DMS79 treated with DMSO at 0.1 percent for 48 hours (cell line): ENCODE data around the gene LILRA1.
"Not testable (repeated sequence)": the region's sequence is repeated elsewhere in the genome, so short reads cannot be mapped to it uniquely, and the experiment has no call there.

Experiments used
- DNase-seq: peaks from one replicate; lab custom pipeline; 2025; lab: John Stamatoyannopoulos, UW

LILRA1 gene

DNA sequence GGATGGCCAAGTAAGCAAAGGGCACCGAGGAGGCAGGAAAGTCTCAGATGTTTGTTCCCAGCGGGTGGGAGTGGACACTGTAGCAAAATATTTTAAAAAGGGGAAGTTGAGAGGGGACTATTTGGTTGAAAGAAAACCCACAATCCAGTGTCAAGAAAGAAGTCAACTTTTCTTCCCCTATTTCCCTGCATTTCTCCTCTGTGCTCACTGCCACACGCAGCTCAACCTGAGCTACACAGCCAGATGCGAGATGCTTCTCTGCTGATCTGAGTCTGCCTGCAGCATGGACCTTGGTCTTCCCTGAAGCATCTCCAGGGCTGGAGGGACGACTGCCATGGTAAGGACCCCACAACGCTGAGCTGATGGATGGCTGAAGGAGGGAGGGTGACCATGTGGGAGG is at the start of gene LILRA1:
Gene LILRA1, plus strand, starts transcription at position 188 of the 400 bp plus-strand sequence. CDS start 613 bp downstream, outside the sequence.
- DNase-seq = not testable (repeated sequence)

DNA sequence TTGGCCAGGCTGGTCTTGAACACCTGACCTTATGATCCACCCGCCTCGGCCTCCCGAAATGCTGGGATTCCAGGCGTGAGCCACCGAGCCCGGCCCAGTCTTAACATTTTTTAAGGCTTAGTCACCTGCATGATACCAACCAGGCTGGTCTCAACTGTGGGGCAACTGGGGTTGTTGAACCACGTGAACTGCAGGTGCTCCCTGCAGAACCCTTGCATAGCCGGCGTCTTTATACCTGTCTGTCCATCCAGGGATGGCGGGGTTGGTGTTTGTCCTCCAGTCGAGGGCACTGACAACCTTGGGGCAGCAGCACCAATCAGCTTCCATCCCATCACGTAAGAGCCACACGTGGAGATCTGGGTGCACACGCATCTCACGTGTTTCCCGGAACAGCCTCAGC is 44.6 kb upstream of the LILRA1 start:
- no peak for DNase-seq

DNA sequence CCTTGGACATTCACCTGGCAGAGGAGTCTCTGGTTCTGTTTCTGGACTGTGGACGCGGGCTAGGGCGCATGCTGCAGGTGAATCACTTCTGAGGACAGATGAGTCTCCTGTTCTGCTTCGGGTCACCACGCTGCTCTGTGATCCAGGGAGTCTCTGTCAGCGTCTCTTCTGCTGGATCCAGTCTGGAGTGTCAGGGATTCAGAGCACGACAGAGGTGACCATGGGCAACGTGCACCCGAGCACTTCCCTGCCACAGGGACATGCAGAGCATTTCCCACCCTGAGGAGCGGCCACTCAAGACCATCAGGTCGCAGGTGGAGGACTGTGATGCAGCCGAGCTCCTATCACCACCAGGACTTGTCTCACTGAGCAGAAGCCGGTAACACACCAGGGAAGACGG is 44.2 kb upstream of the LILRA1 start:
- no peak for DNase-seq

DNA sequence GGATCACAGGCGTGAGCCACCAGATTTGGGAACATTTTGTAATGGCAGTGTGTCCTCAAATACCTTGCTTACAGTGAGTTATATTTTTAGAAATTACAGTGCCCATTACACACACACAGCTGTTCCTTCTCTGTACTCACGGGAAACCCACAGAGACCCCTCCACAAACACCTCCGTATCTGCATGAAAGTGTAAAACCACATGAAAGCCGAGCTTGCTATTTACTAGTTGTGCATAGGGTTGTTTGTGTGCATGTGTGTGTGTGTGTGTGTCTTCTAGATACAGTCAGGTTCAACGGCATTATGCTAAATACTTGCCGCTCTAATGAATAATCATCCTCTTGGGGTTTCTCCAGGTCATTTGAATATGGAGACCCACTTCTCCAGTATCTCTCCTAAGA is 42.1 kb upstream of the LILRA1 start:
- DNase-seq = no peak

DNA sequence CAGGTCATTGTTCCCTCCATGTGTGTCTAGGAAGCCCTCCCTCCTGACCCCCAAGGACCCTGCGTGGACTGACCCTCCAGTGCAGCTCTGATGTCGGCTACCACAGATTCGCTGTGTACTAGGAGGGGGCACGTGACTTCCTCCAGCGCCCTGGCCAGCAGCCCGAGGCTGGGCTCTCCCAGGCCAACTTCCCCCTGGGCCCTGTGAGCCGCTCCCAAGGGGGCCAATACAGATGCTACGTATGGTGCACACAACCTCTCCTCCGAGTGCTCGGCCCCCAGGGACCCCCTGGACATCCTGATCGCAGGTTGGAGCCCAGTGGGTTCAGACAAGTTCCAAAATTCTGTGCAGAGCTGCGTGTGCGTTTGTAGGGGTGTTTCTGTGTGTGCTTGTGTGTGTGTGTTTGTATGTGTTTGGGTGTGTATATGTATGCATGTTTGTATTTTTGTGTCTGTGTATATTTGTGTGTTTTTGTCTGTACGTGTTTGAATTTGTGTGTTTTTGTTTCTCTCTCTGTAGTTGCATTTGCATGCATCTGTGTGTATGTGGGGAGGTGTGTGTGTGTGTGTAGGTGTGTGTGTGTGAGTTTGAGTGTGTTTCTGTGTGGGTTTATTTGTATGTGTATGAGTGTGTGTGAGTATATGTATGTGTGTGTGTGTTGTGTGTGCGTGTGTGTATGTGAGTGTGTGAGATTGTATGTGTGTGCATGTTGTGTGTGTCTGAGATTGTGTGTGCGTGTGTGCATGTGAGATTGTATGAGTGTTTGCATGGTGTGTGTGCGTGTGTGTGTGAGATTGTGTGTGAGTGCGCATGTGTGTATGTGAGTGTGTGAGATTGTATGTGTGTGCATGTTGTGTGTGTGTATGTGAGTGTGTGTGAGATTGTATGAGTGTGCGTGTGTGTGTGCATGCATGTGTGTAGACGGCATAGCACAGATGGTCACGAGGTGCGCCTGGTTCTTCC is 41.2 kb upstream of the LILRA1 start:
- DNase-seq = no peak

DNA sequence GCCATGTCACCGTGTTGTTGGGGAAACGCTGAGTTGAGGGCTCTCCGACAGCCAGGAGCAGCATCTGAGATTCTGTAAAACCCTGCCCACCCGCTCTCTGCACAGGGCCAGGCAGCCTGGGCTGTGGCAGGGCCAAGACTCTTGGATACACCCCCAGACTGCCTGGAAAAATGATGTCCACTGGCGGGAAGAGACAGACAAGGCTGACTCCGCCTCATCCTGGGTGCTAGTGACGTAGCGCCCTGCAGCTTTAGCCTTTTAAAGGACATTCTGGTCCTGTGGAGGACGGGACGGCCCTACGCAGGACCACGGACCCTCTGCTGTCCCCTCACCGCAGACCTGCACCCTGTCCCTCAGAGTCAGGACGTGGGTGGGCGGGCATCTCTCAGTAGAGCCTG is 40.5 kb upstream of the LILRA1 start:
- no peak for DNase-seq

DNA sequence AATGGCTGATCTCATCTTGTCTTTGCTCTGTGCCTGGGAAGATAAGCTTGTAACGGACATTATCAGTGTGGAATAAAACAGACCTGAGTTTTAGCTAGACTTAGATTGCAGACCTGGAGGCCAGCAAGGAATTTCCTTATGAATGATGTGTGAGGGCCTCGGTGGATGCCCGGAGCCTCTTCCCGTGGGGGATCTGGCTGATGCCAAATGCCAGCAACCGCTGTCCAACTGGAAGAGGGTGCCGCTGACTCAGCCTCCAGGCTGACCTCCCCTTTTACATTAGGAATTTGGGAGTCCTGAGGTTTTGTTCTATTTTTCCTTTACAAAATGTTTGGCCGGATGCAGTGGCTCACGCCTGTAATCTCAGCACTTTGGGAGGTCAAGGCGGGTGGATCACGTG is 39.4 kb upstream of the LILRA1 start:
- DNase-seq = no peak

DNA sequence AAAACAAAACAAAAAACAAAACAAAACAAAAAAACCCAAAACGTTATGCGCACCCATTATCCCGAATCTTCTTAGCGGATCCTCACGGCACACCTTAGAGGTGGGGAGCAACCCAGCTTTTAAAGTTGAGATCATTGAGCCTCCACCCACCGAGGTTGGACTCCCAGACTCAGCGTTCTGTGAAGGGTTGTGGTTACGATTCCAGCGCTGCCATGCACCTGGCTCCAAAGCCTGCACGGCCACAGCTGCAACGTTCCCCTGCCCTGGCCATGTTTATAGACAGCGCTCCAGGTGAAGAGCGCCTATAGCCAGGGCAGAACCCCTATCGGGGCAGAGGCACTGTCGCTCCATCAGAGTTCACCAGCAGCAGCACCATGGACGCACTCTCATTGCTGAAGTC is 38.5 kb upstream of the LILRA1 start:
- DNase-seq = no peak

DNA sequence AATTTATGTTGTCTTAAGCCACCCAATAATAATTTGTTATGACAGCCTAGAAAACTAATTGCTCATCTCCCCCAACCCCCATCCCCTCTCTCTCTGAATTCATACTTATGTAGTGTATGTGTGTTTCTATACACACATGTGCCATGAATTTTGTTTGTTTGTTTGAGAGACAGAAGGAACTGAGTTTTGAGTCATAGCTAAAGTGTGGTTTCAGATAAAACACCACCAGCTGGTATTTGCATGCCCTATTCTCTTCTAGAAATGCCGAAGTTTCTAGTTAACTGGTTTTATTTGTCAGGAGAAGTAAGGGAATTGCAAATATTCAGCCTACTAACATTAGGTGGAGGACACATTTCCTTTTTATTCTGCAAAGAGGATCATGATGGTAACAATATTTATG is 37.2 kb upstream of the LILRA1 start:
- no peak for DNase-seq

DNA sequence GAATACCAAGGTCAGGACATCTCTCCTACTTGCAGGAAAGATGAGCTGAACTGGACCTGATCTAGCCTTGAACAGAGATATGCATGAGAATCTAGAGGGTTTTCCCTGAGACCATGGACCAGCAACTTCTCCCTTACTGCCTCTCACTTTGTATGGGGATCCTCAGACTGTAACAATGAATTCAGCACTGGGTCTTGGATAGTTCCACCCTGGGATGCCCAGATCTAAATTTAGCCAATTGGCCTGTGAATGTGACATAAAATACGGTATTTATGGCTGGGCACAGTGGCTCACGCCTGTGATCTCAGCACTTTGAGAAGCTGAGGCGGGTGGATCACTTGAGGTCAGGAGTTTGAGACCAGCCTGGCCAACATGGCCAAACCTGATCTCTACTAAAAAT is 35.1 kb upstream of the LILRA1 start:
- no peak for DNase-seq

DNA sequence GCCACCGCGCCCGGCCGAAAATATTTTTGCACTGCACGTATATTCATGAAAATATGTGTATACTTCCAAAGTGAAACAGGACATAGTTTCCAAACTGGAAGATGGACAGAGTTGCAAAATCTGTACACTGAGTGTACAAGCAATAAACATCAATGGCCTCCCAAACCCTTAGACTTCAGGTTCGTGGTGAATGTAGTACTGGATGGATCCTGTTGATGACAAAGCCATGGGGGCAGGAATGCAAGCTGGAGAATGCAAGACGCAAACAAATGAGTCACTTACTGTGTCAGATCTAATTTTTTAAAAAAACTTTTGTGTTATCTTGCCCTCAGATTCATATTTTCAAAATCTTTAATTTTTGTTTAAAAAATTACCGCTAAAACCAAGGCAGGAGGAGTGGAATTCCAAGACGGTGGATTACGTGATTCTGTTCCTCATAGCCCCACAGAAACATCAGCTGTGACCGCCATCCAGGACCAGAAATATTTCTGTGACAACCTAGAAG is 32.5 kb upstream of the LILRA1 start:
- no peak for DNase-seq

DNA sequence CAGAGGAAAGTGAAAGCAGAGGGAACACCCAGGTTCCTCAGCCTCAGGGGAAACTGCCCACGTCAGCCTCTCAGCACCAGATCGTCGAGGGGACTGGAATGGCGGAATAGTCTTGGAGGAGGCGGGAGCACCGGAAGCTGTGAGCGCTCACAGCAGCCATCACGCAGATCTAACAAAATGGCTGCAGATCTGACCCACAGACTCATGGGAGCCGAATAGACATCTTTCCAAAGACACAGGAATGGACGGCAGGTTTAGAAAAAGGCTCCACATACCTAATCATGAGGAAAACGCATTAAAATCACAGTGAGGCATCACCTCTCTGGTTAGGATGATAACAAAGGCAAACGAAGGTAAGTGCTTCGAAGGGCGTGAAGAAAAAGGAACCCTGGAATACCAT is 31.6 kb upstream of the LILRA1 start:
- no peak for DNase-seq

DNA sequence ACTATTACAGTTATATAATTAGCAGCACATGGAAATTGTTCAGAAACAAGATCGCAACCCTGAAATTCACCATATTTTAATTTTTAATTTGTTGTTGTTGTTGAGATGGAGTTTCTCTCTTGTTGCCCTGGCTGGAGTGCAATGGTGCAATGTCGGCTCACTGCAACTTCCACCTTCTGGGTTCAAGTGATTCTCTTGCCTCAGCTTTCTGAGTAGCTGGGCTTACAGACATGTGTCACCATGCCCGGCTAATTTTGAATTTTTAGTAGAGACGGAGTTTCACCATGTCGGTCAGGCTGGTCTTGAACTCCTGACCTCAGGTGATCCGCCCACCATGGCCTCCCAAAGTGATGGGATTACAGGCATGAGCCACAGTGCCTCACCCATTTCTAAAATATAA is 30.2 kb upstream of the LILRA1 start:
- DNase-seq = not testable (repeated sequence)

DNA sequence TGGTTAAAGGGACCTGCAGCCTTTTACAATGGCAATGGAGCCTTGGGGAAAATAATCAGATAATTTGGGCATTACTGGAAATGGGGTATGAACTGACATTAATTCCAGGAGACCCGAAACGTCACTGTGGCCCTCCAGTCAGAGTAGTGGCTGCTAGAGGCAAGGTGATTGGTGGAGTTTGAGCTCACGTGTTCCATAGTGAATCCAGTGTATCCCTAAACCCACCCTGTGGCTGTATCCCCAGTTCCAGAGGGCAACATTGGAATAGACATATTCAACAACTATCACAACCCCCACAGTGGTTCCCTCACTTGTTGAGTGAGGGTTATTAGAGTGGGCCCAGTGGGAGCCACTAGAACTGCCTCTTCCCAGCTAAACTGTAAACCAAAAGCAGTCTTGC is 23.1 kb upstream of the LILRA1 start:
- DNase-seq = no peak

DNA sequence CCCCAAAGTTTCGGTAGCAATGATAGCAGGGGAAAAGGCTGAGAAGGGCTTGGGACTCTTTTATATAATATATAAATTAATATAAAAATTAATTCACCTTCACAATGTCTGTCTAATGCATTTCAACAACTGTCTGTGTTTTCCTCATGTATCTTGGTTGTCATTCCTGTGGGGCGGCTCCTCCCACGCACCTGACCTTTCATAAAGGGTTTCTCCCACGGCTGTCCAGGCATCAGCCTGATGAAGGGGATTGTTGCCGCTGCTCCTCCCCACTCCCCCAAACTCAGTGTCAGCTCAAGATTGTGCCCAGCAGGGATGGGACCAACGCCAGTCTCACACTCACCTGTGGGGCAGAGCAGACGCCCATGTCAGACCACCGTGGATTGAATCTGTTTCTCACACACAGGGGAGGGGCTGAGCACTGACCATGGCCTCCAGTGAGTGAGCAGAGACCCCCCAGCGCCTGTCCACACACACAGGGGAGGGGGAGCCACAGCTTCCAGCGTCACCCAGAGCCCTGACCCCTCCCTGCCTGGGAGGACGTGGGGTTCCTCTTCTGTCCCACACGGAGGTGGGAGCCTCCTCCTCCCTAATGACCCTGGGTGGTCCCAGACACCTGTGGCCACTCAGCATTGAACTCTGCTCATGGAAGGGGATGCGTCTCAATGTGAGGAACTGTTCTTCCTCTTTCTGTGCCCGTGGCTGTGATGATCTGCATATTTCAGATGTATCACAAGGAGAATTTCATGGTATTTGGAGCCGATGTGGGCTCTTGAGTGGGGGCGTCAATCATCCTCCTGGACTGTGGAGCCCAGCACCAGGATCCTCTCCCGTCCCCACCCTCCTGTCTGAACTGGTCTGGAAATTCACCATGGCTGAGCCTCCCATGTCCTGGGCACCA is 21.5 kb upstream of the LILRA1 start:
- not testable (repeated sequence) for DNase-seq

DNA sequence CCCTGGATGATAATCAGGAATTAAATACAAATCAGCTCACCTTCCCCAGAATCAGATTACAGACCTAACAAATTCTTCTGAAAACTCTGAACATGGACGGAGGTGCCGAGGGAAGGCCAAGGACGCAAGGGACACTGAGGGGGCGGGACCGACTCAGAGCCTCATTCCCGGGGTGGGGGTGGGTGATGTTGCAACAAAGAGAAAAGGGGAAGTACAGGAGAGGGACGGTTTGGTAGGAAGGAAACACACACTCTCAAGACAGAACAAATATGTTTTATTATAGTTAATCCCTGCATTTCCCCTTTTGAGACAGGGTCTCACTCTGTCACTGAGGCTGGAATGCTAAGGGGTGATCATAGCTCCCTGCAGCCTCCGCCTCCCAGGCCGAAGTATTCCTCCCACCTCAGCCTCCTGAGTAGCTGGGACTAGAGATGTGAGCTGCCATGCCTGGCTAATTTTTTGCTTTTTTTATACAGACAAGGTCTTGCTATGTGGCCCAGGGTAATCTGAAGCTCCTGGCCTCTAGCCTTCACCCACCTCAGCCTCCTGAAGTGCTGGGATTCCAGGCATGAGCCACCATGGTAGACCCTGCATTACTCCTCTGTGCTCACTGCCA is 20.6 kb upstream of the LILRA1 start:
- DNase-seq = no peak

DNA sequence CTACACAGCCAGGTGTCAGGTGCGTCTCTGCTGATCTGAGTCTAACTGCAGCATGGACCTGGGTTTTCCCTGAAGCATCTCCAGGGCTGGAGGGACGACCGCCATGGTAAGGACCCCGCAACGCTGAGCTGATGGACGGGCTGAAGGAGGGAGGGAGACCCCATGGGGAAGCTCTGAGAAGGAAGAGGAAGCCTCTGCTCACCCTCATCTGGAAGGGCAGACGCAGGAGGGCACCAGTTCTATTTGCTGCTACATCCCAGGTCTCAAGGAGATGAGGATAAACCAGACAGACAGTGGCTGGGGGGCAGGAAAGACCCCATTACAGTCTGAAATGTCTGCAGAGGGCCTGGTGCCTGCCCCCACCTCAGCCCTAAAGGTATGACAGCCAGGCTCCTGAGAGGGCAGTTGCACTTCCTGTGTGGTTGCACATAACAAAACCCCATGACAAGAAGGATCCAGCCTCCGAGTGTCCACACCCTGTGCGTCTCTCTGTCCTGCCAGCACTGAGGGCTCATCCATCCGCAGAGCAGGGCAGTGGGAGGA is 20.0 kb upstream of the LILRA1 start, which contains the start of gene LILRA2:
Gene LILRA2, plus strand, starts transcription at position 461 of the 543 bp plus-strand sequence. CDS start 89 bp downstream, outside the sequence.
- no peak for DNase-seq

DNA sequence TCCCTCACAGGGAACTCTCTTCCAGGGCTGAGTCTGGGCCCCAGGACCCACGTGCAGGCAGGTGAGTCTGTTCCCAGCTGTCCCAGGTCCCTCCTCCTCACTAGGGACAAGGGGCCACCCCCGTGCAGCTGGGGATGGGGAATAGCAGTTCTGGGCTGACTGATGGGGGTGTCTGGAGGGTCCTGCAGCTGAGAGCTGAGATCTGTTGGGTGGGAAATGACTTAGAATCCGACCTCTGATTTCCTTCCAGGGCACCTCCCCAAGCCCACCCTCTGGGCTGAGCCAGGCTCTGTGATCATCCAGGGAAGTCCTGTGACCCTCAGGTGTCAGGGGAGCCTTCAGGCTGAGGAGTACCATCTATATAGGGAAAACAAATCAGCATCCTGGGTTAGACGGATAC is 19.4 kb upstream of the LILRA1 start:
- no peak for DNase-seq

DNA sequence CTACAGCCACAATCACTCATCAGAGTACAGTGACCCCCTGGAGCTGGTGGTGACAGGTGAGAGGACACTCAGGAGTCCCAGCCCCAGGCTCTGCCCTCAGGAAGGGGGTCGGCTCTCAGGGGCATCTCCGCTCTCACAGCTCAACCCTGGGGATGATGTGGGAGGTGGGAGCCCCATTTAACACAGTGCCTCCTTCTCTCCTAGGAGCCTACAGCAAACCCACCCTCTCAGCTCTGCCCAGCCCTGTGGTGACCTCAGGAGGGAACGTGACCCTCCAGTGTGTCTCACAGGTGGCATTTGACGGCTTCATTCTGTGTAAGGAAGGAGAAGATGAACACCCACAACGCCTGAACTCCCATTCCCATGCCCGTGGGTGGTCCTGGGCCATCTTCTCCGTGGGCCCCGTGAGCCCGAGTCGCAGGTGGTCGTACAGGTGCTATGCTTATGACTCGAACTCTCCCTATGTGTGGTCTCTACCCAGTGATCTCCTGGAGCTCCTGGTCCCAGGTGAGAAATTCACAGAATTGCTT is 18.8 kb upstream of the LILRA1 start:
- DNase-seq = no peak

DNA sequence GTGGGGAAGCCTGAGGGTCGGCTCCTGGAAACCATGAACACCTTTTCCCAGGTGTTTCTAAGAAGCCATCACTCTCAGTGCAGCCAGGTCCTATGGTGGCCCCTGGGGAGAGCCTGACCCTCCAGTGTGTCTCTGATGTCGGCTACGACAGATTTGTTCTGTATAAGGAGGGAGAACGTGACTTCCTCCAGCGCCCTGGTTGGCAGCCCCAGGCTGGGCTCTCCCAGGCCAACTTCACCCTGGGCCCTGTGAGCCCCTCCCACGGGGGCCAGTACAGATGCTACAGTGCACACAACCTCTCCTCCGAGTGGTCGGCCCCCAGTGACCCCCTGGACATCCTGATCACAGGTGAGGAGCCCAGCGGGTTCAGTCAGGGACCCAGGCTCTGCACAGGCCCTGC is 18.2 kb upstream of the LILRA1 start:
- not testable (repeated sequence) for DNase-seq

DNA sequence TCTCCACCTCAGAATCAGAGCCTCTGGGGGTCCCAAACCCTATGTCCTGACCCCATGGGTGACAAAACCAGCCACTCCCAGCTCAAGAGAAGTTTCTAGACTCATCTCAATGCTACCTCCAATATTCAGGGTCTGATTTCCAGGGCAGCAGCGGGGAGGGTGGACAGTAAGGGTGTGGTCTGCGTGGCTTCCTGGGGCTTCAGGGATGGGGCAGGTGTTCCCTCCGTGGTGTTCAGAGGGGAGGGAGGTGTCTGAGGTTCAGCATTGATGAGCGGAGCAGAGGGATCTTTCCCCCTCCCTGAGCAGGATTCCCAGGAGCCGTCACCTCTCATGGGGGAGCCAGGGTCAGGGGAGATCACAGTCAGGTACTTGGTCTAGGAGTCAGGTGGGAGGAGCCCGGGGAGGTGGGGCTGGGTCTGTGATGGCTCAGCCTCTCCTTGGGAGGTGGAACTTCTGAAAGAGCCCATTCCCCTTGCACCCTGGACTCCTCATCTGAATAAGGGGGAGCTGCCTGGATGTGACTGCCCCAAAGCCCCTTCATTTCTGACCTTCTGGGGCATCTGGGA is 16.9 kb upstream of the LILRA1 start:
- DNase-seq = no peak
